NCI-H1092 (cell line): ENCODE data around the gene AIG1.
"Not testable (repeated sequence)": the region's sequence is repeated elsewhere in the genome, so short reads cannot be mapped to it uniquely, and the experiment has no call there.

Experiments
- DNase-seq: peaks from one replicate; lab custom pipeline; 2025; lab: John Stamatoyannopoulos, UW

AIG1 gene

GRCh38 chr6:143128681-143129015, 68.0 kb downstream of the AIG1 start:
- no peak for DNase-seq

- DNase-seq, result no peak
These were observed 70.2 kb downstream of the AIG1 start for GRCh38 chr6:143130928-143131327.

DNA sequence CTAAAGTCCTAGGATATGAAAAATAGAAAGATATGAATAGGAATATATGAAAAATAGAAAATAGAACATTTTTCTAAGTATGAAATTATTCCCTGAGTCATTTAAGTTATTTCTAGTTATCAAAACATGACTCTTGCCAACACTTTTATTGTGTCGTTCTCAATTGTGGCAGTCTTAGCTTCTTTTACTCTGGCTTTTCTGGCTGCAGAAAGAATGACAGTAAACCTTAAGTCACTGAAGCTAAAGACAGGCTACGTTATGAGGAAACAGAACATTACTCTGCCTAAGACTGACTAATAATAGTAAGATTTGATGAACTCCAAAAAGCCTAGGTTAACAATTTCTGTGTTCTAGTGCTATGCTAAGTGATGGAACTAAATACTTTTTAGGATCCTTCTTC, 74.6 kb downstream of the AIG1 start:
- DNase-seq, result no peak

GRCh38 chr6:143135797-143136561, 75.3 kb downstream of the AIG1 start:
- no peak for DNase-seq

DNA sequence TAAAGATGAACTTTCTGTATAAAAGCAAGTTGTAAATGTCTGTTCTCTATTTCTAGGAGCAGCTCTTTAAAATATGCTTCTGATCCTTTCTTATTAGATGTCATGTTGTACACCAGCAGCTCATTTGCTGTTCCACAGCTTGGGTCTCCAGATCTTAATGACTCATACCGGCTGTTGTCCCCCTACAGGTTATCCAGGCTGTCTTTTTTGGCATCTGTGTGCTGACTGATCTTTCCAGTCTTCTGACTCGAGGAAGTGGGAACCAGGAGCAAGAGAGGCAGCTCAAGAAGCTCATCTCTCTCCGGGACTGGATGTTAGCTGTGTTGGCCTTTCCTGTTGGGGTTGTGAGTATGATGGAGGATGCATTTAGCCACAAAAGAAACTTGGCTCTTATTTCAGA, 76.0 kb downstream of the AIG1 start:
- no peak for DNase-seq

- no peak for DNase-seq
These were observed 78.6 kb downstream of the AIG1 start for GRCh38 chr6:143139239-143139784.

DNA sequence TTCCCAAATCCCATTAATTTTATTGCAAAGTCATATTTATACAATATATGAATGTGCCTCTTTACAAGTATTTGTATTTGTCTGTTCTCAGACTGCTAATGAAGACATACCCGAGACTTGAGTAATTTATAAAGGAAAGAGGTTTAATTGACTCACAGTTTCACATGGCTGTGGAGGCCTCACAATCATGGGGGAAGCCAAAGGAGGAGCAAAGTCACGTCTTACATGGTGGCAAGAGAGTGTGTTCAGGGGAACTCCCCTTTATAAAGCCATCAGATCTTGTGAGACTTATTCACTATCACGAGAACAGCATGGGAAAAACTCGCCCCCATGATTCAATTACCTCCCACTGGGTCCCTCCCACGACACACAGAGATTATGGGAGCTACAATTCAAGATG, 79.2 kb downstream of the AIG1 start:
- not testable (repeated sequence) for DNase-seq

GRCh38 chr6:143140767-143141166, 80.1 kb downstream of the AIG1 start:
- no peak for DNase-seq

DNA sequence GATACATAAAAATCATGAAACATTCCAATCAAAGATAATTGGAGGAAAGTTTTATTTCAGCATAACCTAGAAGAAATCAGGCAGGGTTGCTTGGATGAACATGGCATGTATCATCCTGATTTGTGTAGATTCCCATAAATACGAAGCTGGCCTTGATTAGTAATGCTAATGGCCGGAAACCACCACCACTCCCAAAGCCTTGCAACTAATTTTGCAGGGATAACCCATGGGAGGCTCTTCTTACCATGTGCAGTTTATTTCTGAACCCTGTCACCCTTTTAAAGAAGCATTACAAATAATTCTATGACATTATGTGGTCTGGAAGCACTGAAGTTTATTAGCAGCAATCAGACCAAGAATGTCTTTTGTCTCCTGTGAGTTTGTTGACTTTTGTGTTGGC, 80.8 kb downstream of the AIG1 start:
- no peak for DNase-seq

DNA sequence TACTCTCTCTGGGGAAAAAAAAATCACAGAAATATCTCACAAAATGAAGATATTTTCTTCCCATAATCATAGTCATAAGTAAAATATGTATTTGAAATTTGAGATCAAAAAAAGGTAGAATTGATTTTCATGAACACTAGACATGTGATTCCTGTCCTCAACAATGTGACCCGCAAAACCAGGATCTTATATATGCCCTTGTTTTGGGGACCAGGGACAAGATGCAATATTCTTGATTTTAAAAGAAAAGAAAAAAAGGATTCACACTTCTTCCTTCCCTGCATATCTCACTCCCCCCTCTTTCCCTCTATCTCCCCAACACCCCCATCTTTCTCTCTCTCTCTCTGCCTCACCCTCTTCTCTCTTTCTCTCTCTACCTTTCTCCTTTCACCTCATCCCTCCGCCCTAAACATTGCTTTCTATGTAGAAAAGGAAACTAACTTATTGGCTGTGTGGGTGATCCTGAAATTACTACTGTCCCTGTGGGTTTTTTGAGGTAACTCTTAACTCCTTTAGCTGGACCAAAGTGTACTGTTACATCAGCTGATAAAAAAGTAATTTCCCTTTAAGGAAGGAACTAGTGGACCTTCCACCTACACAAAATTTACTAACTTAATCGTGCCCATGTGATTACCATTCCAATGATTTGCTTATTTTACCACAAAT, 85.6 kb downstream of the AIG1 start:
- no peak for DNase-seq

- no peak for DNase-seq
These were observed 89.1 kb downstream of the AIG1 start for GRCh38 chr6:143149771-143150170.

DNA sequence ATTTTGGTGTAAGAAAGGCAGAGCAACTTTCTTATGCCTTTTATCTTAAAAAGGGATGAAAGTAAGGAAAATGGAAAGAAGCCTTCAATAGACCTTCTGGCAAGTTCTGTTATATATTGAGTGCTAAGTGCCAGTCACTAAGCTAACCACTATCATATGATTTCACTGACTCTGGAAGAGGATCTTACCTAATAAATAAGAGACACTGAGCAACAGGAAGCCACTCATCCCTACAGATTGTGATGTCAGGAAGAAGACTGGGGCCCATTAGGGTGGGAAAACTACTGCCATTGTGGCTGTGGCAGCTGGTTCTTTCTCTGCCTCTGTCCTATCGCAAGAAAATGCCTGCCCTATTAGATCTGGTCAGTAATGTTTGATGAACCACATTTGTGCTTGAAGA, 89.6 kb downstream of the AIG1 start:
- DNase-seq, result no peak

DNA sequence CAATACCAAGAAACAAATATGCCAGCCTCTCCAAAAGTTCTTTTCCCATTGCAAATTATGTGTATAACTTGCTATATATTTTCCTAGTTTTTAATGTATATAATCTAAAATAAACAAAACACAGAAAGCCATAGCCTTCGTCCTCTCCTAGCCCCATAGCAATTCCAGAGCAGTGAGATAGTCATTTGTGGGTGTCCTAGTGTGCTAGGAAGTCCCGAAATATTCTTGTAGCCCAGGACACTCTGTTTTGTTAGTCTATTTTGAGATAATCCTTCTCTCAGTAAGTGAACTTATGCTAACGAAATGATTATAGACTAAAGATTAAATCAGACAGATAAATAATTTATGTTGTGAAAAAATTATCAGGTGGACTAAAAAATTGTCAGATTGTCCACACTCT, 90.7 kb downstream of the AIG1 start:
- no peak for DNase-seq

GRCh38 chr6:143155681-143156080, 95.0 kb downstream of the AIG1 start:
- DNase-seq, result no peak

DNA sequence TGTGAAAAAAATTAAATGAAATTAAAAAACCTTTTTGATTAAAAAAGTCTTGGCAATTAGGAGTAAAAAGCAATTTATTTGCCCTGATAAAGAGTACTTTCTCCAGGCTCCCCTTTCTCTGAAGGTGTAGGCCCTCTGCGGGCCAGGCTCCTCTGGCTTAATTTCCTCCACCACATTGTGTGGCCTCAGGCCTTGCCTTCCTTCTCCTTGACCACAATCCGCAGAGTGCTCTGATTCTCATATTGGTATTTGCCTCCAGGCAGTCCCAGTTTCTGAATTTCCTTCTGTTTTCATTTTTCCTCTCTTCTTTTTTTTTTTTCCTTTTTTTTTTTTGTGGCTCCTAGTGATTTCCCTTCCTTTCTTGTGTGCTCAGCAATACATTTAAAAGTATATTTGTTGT, 96.4 kb downstream of the AIG1 start:
- DNase-seq, result no peak

DNA sequence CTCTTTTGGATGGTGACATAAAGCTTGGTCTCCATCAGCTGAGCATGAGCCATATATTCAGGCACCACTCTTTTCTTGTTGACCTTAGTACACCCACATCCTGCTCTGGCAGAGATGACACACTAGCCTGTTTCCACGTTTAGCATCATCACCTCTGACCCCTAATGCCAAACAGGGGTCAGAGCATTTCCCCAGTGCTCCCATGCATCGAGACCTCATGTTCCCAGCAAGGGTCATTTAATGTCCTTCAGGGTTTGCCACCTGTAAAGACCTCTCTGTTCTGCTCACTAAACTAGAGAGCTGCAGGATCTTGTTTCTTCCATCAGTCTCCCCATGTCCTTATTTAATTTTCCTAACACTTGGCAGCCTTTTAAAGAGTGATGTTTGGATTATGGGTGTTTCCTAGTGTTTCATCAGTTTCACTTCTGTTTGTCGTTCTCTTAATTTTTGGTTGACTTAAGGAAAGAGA, 97.5 kb downstream of the AIG1 start:
- DNase-seq, result no peak

DNA sequence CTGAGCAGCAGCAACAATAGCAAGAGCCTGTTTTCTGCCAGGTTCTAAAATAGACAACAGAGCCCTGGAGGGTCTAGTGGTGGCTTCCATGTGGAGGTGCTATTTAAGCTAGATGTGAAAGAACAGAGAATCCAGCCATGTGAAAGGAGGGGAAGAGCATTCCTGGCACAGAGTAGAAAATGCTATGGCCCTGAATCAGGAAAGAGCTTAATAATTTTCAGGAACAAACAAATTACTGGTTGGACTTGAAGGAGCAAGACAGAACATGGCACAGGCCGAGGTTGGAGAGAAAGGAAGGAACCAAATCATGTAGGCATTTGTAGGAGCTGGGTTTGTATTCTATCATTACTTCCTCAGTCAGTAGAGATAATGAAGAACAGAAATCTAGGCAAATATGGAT, 98.3 kb downstream of the AIG1 start:
- no peak for DNase-seq

- no peak for DNase-seq
These were observed 99.3 kb downstream of the AIG1 start for GRCh38 chr6:143160015-143160414.

GRCh38 chr6:143160439-143161220, 99.9 kb downstream of the AIG1 start:
- no peak for DNase-seq

- no peak for DNase-seq
These were observed 102.9 kb downstream of the AIG1 start for GRCh38 chr6:143163621-143164020.

DNA sequence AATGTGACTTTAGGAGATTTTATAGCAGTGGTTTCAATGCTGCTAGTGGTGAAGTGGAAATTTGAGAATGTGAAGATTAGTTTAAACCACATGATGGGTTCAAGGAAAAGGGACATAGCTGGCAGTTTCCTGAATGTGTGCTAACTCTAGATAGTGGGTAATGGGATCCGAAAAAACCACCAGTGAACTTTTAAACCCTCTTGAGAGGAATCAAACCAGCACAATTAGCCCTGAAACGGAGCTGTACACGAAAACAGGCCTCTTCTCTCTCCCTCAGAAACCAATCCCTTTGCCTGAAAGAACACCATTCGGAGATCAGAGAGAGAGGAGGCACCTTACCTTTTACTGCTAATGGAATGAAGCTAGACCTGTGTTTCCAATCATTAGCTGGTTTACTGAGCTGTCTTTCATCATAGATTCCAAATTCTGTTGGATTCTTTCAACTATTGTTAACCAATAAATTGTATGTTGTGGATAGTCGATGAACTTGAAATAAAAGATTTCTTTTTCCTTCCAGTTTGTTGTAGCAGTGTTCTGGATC, 103.9 kb downstream of the AIG1 start:
- DNase-seq, result no peak

DNA sequence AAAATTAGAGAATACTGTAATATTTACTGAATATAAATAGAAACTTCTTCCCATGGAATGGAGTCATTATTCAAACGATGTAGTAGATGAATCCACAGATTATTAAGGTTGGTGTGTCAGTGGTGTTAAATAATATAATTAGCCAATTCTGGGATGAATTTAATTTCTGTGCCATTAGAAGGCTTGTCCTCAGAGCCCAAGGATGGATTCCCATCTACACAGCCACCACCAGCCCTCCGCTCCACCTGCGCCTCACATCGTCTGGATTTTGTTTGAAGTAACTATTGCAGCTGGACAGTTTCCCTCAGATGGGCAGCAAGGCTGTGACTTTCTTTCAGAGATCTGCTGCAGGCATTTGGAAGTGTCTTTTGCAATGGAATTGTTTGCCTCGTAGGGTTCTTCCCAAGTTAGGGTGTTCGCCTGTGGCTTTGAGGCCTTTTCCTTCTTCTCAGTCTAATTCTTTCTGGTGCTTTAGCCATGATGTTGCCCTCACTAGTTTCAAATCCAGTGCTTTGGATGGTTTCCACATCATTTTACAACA, 104.7 kb downstream of the AIG1 start:
- no peak for DNase-seq
